SK-N-SH (cell line): Measurements from ENCODE around the gene STK36. TPM values are rescaled to one million over a fixed set of nuclear protein-coding genes. Genes with fewer than 3 reads are reported as not detected.

Source experiments
- CHD2 ChIP-seq: fragments of 150-350 bp; IDR thresholded peaks from 2 replicates; pipeline ENCODE4 v1.6.1; 2018; ENCODE audit warnings: low read length; ENCODE audit not compliant: partially characterized antibody
- CTCF ChIP-seq: fragments of 200-600 bp; sonication (generic); IDR thresholded peaks from 2 replicates; pipeline ENCODE4 v1.6.1; 2017; ENCODE audit warnings: antibody characterized with exemption, mild to moderate bottlenecking, moderate library complexity
- EZH2phosphoT487 ChIP-seq: fragments of 200-600 bp; sonication (generic); IDR thresholded peaks from 2 replicates; pipeline ENCODE4 v1.6.1; 2017; ENCODE audit warnings: low read depth, mixed run types, mild to moderate bottlenecking, antibody characterized with exemption, moderate library complexity, borderline replicate concordance
- FOXJ3 ChIP-seq: sonication (generic); formaldehyde crosslinking; IDR thresholded peaks from 2 replicates; pipeline ENCODE4 v1.5.1; 2020; ENCODE audit warnings: mild to moderate bottlenecking, missing genetic modification reagents
- FOXM1 ChIP-seq: IDR thresholded peaks from 2 replicates; pipeline ENCODE4 v1.4.0; 2012; ENCODE audit warnings: low read depth, mild to moderate bottlenecking
- GABPA ChIP-seq: IDR thresholded peaks from 2 replicates; pipeline ENCODE4 v1.4.0; 2012; ENCODE audit warnings: low read depth, mild to moderate bottlenecking
- JUND ChIP-seq: IDR thresholded peaks from 2 replicates; pipeline ENCODE4 v1.4.0; 2012
- MAX ChIP-seq: IDR thresholded peaks from 2 replicates; pipeline ENCODE4 v1.4.0; 2012; ENCODE audit warnings: low read depth
- MEF2A ChIP-seq: IDR thresholded peaks from 2 replicates; pipeline ENCODE4 v1.4.0; 2012; ENCODE audit warnings: low read depth, borderline replicate concordance
- MXI1 ChIP-seq: IDR thresholded peaks from 2 replicates; pipeline ENCODE4 v1.6.1; 2012; ENCODE audit warnings: mild to moderate bottlenecking, low read depth, low read length, improper control_type of control experiment
- NFIC ChIP-seq: IDR thresholded peaks from 2 replicates; pipeline ENCODE4 v1.4.0; 2012; ENCODE audit warnings: borderline replicate concordance
- NRF1 ChIP-seq: IDR thresholded peaks from 2 replicates; pipeline ENCODE4 v1.6.1; 2012; ENCODE audit warnings: low read depth, mild to moderate bottlenecking, low read length
- PBX3 ChIP-seq: IDR thresholded peaks from 2 replicates; pipeline ENCODE4; 2012
- RAD21 ChIP-seq: IDR thresholded peaks from 2 replicates; pipeline ENCODE4 v1.6.1; 2012; ENCODE audit warnings: mild to moderate bottlenecking, low read length
- SIN3A ChIP-seq: IDR thresholded peaks from 2 replicates; pipeline ENCODE4 v1.6.1; 2012; ENCODE audit warnings: low read depth, mild to moderate bottlenecking, low read length, moderate library complexity, borderline replicate concordance
- USF1 ChIP-seq: IDR thresholded peaks from 2 replicates; pipeline ENCODE4 v1.4.0; 2012; ENCODE audit warnings: low read depth, borderline replicate concordance
- USF2 ChIP-seq: fragments of 150-350 bp; IDR thresholded peaks from 2 replicates; pipeline ENCODE4 v1.6.1; 2017; ENCODE audit warnings: antibody characterized with exemption, low read length, low read depth, borderline replicate concordance
- polyA plus RNA-seq, 3 experiments: library from polyadenylated mRNA; depleted of rRNA; stranded (reverse); fragments of >200 nt; gene quantifications; 2 replicates each; pipeline ENCODE4 v1.2.3, GENCODE V29; 2012

Gene STK36
- polyA plus RNA-seq, 1 of the 3 experiments (the other 2 are of a cell fraction) = 53.5 TPM

- TF ChIP-seq CTCF (no peak), EZH2phosphoT487 (no peak), NRF1 (no peak), MXI1 (peak; percentile 96), GABPA (peak; percentile 95), MAX (0 out of 2 replicates have a peak, but pooled peaks have one; percentile 48), NFIC (peak; percentile 5; the same call in 1 of the 2 replicates), SIN3A (peak; percentile 92), MEF2A (no peak), FOXM1 (no peak), USF2 (no peak), CHD2 (peak; percentile 29), FOXJ3 (CRISPR knock-in tag) (no peak; the same call in none of the 2 replicates), RAD21 (no peak), PBX3 (no peak), USF1 (no peak), JUND (no peak)
Measured at GRCh38 chr2:218671654-218672566, at the start of gene STK36, which contains the start of gene RNF25 (continued).
